NCI-H2227 treated with DMSO at 0.1 percent for 48 hours (cell line): ENCODE data around the gene CDK5RAP3.
"Not testable (repeated sequence)": the region's sequence is repeated elsewhere in the genome, so short reads cannot be mapped to it uniquely, and the experiment has no call there.

Source experiments
- DNase-seq: peaks from one replicate; lab custom pipeline; 2025; lab: John Stamatoyannopoulos, UW

CDK5RAP3 gene

DNA sequence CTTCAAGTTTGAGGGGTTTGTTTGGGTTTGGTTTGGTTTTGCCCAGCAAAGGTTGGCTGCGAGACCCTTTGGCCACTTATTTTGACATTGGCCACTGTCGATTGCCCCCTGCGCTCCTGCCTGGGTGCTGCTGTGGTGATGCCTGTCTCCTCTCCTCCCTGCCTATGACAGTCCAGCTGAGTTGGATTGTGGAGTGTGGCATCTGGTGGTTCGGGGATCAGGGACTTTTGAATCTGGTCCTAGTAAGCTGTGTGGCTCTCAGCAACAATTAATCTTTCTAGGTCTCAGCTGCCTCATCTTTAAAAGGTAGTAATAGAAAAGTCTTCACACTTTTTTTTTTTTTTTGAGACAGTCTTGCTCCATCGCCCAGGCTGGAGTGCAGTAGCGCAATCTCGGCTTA lies 27.1 kb downstream of the CDK5RAP3 start:
- no peak for DNase-seq

- DNase-seq: no peak
These were observed 28.7 kb downstream of the CDK5RAP3 start for GRCh38 chr17:47999582-47999981.

DNA sequence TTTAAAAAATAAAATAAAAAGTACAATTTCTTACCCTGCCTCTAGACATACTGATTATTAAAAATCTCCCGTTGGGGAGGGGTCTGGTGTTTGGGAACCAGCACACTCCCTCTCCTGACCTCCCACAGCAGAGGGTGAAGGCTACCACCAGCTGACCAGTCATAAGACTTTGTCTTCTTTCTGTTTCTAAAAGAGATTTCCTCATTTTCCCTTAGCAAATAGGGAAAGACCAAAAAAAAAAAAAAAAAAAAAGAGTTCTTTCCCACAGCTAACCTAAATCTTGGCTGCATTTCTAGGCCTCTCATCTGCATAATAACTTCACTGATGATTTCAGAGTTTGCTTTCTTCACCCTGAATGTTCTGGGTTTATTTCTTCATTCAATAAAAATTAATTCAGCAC lies 30.3 kb downstream of the CDK5RAP3 start:
- no peak for DNase-seq

- DNase-seq: not testable (repeated sequence)
These were observed 30.7 kb downstream of the CDK5RAP3 start for GRCh38 chr17:48001657-48002056.

GRCh38 chr17:48002266-48002915 lies 31.5 kb downstream of the CDK5RAP3 start:
- DNase-seq: peak; percentile 66

GRCh38 chr17:48002916-48003416 lies 32.1 kb downstream of the CDK5RAP3 start:
- peak; percentile 92 for DNase-seq

- DNase-seq: peak; percentile 98
These were observed 32.7 kb downstream of the CDK5RAP3 start for GRCh38 chr17:48003417-48004151.

DNA sequence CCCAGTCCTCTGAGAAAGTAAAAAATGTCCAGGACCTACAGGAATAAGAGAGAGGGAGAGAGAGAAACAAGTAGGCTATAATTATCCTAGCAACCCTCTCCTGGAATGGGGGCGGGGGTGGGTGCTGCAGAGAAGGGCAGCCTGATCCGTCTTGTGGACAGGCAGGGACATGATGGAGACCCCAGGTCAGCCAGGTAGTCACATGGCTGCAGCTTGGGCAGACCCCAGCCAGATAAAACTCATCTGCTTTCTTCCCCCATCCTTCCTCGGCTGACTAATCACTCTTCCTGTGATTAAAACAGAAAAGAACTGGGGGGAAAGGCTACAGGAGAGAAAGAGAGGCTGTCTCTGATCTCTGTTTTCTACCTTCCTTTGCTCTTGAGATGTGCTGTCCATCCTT lies 34.1 kb downstream of the CDK5RAP3 start:
- peak; percentile 81 for DNase-seq

DNA sequence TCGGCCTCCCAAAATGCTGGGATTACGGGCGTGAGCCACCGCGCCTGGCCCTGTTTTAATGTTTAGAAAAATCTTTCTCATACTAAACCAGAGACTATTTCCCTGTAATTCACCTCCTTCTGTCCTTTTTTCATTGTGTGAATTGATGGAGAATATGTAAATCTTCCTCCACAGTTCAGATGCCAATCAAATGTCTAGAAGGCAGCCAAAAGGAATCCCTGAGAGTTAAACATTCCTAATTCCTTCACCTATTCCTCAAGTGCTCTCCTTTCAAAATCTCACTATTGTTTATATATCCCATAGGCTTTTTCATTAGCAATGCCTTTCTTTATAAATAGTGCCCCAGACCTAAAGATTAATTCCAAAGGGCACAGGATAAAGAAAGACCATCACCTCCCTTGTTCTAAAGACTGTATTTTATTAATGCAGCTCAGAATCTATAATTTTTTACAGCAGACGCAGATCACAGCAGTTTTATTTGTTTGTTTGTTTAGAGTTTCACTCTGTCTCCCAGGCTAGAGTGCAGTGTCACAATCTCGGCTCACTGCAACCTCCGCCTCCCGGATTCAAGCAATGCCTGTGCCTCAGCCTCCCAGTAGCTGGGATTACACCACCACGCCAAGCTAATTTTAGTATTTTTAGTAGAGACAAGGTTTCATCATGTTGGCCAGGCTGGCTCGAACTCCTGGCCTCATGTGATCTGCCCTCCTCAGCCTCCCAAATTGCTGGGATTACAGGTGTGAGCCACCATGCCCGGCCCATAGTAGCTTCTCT lies 36.2 kb downstream of the CDK5RAP3 start:
- no peak for DNase-seq

DNA sequence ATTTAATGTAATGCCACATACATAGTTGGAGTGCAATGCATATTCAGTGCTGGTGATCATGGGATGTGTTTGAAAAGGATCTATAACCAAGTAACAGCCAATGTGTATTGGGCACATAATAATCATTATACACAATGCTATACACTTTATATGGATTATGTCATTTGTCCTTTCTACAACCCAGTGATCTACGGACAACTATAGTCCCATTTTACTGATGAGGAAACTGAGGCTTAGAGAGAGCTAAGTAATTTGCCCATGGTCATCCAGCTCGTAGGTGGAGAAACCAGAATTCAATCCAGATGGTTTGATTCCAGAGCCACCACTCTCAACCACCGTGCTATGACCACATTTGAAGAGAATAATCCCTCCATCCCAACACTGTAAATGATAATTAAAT lies 39.3 kb downstream of the CDK5RAP3 start:
- DNase-seq: no peak

- peak; percentile 67 for DNase-seq
These were observed 40.7 kb downstream of the CDK5RAP3 start for GRCh38 chr17:48011405-48012150.

- peak; percentile 98 for DNase-seq
These were observed 41.2 kb downstream of the CDK5RAP3 start for GRCh38 chr17:48012151-48012520.

GRCh38 chr17:48012654-48013053 lies 41.7 kb downstream of the CDK5RAP3 start:
- DNase-seq: no peak

DNA sequence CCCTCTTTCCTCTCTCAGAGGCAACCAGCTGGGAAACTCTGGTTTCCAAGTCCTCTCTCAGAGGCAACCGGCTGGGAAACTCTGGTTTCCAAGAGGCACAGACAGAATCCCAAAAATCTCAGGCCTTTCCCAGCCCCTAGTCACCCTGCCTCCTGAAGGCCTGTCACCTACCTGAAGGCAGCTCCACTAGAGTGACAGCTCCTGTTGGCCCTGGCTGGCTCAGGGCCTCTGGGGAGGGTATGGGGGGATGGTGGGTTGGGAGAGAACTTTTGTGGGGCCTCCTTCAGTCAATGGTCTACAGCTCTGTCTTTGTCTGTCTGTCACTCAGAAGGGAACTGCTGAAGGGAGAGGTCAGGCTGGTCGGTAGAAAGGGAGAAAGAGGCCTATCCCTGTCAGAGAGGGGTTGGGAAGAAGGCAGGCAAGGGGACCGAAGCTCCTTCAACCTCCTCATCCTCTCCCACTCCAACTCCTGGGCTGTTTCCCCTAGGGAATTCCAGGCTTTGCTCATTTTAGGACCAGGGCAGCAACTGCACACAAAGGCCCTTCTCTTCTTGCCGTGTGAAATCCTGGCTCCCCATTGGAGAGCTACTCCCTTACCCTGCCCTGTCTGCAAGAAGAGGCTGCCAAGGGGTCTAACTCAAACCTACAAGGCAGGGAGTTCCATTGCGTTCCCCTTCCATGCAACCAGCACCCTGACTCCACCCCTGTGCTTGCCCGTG lies 43.1 kb downstream of the CDK5RAP3 start:
- DNase-seq: no peak

- peak; percentile 88 for DNase-seq
These were observed 43.7 kb downstream of the CDK5RAP3 start for GRCh38 chr17:48014595-48015111.

DNA sequence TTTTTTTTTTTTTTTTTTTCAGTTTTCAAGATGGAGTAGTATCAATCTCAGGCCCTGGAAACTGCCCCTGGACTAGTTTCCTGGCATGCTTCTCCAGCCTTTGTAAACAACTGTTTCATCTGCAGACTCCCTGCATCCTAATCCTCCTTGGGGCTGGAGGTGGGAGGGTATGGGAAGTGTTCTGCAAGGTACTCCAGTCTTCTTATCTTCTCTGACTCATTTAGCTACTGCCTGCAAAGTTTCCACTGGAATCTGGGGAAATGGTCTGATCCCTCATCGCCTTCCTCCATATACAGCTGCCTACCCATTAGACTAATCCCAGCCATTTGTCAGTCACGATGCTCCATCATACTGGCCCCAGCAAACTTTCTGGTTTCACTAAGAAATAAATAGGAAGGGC lies 45.2 kb downstream of the CDK5RAP3 start:
- DNase-seq: no peak

DNA sequence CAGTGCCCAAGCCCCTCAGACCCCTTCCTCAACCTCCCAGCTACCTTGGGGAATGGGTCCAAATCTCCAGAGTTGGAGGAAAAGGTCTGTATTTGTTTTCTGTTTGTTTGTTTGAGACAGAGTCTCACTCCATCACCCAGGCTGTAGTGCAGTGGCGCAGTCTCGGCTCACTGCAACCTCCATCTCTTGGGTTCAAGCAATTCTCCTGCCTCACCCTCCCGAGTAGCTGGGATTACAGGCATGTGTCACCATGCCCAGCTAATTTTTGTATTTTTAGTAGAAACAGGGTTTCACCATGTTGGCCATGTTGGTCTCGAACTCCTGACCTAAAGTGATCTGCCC lies 46.9 kb downstream of the CDK5RAP3 start:
- DNase-seq: not testable (repeated sequence)

DNA sequence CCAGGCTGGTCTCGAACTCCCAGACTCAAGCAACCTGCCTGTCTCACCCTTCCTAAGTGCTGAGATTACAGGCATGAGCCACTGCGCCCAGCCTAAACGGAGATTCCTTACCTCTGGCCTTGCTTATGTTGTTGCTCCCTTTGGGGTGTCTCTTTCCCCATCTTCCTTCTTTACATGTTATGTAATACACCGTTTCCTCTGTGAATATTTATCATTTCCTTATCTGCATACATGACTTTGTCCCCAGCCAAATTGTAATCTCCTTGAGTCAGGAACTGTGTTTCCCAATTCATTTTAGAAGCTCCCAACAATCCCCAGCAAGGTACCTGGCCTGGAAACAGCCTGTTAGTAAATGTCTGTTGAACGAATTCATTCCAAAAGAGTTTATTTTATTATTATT lies 51.0 kb downstream of the CDK5RAP3 start:
- DNase-seq: no peak

DNA sequence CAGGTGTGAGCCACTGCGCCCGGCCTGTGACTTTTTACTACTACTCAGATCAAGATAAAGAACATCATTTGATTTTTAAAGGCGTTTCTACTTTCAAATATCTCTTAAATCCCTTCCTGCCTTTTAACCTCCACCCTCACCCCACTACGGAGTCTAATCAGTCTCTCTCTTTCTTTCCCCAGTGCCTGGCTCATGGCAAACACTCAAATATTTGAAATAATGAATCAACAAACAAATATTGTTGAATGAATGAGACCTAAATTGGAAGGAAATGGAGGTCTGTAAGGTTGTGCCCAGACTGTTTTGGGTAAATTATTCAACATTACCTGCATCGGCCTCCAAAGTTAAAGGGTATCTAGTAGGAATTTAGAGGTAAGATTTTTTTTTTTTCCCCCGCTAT lies 52.0 kb downstream of the CDK5RAP3 start:
- DNase-seq: no peak

GRCh38 chr17:48023400-48024148 lies 52.7 kb downstream of the CDK5RAP3 start:
- DNase-seq: peak; percentile 90
